ENCODE measurements around the gene NDRG3. TPM values are rescaled to one million over a fixed set of nuclear protein-coding genes. Genes with fewer than 3 reads are reported as not detected.

The NDRG3 gene
- polyA plus RNA-seq, 1 of the 3 experiments (the other 2 are of a cell fraction), result 20.5 TPM

DNA sequence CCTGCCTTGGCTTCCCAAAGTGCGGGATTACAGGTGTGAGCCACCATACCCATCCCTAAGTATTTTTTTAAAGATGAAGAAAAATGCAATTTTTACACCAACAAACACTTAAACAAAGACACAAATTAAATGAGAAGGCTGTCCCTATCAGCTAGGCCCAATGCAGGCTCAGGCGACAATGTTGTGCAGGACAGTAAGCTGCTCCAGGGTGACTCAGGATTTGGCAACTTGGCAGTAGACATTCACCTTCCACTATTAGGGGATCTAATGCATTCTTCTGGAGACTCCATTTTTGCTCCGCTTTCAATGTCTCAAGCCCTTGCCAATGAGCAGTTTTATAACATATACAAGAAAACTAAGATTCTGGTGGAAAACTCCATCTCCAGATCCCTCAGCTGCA lies 19.7 kb downstream of the NDRG3 start:
- Histone ChIP-seq H3K9me3 (no peaks in the 10 kb centered on the region), H2AFZ (ENCODE audit: low read depth) (no peak overlapping the region), H3K4me1 (ENCODE audit: control insufficient read depth in 1 of 2, insufficient read depth in 2 of 2, low read depth in 1 of 2, low read length in 1 of 2) (no peaks in the 10 kb centered on the region), H3F3A (replicated peaks; ENCODE audit: insufficient read depth) (peaks cover 7% of the 10 kb centered on the region), H3K4me3 (ENCODE audit: low read depth in 2 of 2, low read length in 1 of 2) (no peak overlapping the region), H3K4me2 (no peak overlapping the region), H4K20me1 (ENCODE audit: insufficient read depth) (no peaks in the 10 kb centered on the region), H3K79me2 (ENCODE audit: insufficient read depth) (no peaks in the 10 kb centered on the region), H3K27me3 (ENCODE audit: insufficient read depth) (no peaks in the 10 kb centered on the region), H3K27ac (ENCODE audit: low read depth in 2 of 2, low read length in 1 of 2) (no peak overlapping the region), H3K36me3 (replicated peaks in 1 of 2; ENCODE audit: control insufficient read depth in 1 of 2, insufficient read depth in 2 of 2, low read length in 1 of 2) (peaks cover 0 to 3% of the 10 kb centered on the region in 2 experiments), H3K9me2 (no peaks in the 10 kb centered on the region), H3K9ac (no peak overlapping the region)
- WGBS (ENCODE audit: low lambda C conversion rate), result 90% methylated on average over 3 of the region's 3 CpGs
- TF ChIP-seq FOXM1 (IDR thresholded peaks at IDR 0.05; ENCODE audit: low read depth) (no peak), CHD2 (IDR thresholded peaks at IDR 0.05; ENCODE audit: low read length, partially characterized antibody) (no peak), JUND (IDR thresholded peaks at IDR 0.05) (no peak), EP300 (IDR thresholded peaks at IDR 0.05; ENCODE audit: borderline replicate concordance in 1 of 2, low read depth in 1 of 2, low read length in 1 of 2) (no peak), ELF1 (IDR thresholded peaks at IDR 0.05) (no peak), EZH2phosphoT487 (IDR thresholded peaks at IDR 0.05; ENCODE audit: borderline replicate concordance, low read depth) (no peak), GABPA (IDR thresholded peaks at IDR 0.05; ENCODE audit: low read depth) (no peak), RXRA (IDR thresholded peaks at IDR 0.05; ENCODE audit: borderline replicate concordance, low read depth) (no peak), RCOR1 (IDR thresholded peaks at IDR 0.05; ENCODE audit: low read length) (no peak), RAD21 (IDR thresholded peaks at IDR 0.05; ENCODE audit: low read length) (no peak), TAF1 (IDR thresholded peaks at IDR 0.05; ENCODE audit: borderline replicate concordance, low read depth, low read length) (no peak)
- TF ChIP-seq, protein P1, sequence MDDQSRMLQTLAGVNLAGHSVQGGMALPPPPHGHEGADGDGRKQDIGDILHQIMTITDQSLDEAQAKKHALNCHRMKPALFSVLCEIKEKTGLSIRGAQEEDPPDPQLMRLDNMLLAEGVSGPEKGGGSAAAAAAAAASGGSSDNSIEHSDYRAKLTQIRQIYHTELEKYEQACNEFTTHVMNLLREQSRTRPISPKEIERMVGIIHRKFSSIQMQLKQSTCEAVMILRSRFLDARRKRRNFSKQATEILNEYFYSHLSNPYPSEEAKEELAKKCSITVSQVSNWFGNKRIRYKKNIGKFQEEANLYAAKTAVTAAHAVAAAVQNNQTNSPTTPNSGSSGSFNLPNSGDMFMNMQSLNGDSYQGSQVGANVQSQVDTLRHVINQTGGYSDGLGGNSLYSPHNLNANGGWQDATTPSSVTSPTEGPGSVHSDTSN (IDR thresholded peaks at IDR 0.05), result no peak
- TF ChIP-seq, protein P2, sequence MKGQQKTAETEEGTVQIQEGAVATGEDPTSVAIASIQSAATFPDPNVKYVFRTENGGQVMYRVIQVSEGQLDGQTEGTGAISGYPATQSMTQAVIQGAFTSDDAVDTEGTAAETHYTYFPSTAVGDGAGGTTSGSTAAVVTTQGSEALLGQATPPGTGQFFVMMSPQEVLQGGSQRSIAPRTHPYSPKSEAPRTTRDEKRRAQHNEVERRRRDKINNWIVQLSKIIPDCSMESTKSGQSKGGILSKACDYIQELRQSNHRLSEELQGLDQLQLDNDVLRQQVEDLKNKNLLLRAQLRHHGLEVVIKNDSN (IDR thresholded peaks at IDR 0.05; ENCODE audit: borderline replicate concordance, low read depth), result no peak
- CTCF ChIA-PET, result interaction anchor here (0.6 kb wide), 1 partner anchor 153 kb away, joined by 3 read pairs; the partner anchor contains the start of gene TGIF2
- no peak for DNase-seq
- POLR2A ChIA-PET, result no interaction called here

DNA sequence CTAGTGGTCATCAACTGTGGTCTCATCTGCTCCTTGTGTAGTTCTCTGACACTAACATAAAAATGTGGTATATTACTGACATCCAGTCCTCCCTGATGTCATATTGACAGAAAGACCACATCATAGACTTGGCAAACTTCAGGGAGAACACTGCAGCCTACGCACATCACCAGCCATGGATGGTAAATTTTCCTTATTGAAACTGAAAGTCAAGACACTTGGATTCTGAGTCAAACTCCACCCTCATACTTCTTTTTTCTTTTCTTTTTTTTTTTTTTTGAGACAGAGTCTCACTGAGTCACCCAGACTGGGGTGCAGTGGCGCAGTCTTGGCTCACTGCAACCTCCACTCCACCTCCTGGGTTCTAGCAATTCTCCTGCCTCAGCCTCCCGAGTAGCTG lies 25.4 kb downstream of the NDRG3 start:
- ChIA-PET POLR2A (no interaction called here), CTCF (interaction anchor here (0.6 kb wide), 1 partner anchor 458 kb away, joined by 3 read pairs; the partner anchor contains the start of gene RPN2)
- no peaks in the 10 kb centered on the region for H3F3A ChIP-seq (replicated peaks; ENCODE audit: insufficient read depth)
- DNase-seq, result no peak
- no peak overlapping the region for H3K27ac ChIP-seq (ENCODE audit: low read depth in 2 of 2, low read length in 1 of 2)
- H3K4me3 ChIP-seq (ENCODE audit: low read depth in 2 of 2, low read length in 1 of 2), result no peak overlapping the region
- H3K9ac ChIP-seq, result no peak overlapping the region
- no peaks in the 10 kb centered on the region for H3K9me2 ChIP-seq
- H3K9me3 ChIP-seq, result no peaks in the 10 kb centered on the region
- TF ChIP-seq RXRA (IDR thresholded peaks at IDR 0.05; ENCODE audit: borderline replicate concordance, low read depth) (no peak), POLR2AphosphoS5 (IDR thresholded peaks at IDR 0.05; ENCODE audit: low read depth, low read length) (no peak), MEF2A (IDR thresholded peaks at IDR 0.05; ENCODE audit: borderline replicate concordance, low read depth) (no peak), MXI1 (IDR thresholded peaks at IDR 0.05; ENCODE audit: low read depth, low read length) (no peak)
- TF ChIP-seq, protein P3, sequence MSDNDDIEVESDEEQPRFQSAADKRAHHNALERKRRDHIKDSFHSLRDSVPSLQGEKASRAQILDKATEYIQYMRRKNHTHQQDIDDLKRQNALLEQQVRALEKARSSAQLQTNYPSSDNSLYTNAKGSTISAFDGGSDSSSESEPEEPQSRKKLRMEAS (IDR thresholded peaks at IDR 0.05; ENCODE audit: low read depth), result no peak
- H3K27me3 ChIP-seq (ENCODE audit: insufficient read depth), result no peaks in the 10 kb centered on the region
- no peak overlapping the region for H2AFZ ChIP-seq (ENCODE audit: low read depth)
- no peaks in the 10 kb centered on the region for H3K79me2 ChIP-seq (ENCODE audit: insufficient read depth)
- H3K4me1 ChIP-seq (ENCODE audit: control insufficient read depth in 1 of 2, insufficient read depth in 2 of 2, low read depth in 1 of 2, low read length in 1 of 2), result no peaks in the 10 kb centered on the region
- WGBS (ENCODE audit: low lambda C conversion rate), result 89% methylated on average over 3 of the region's 3 CpGs
- no peaks in the 10 kb centered on the region for H4K20me1 ChIP-seq (ENCODE audit: insufficient read depth)
- H3K36me3 ChIP-seq (replicated peaks in 1 of 2; ENCODE audit: control insufficient read depth in 1 of 2, insufficient read depth in 2 of 2, low read length in 1 of 2), result peaks cover 0 to 8% of the 10 kb centered on the region in 2 experiments
- H3K4me2 ChIP-seq, result no peak overlapping the region
